Activated naive CD8-positive, alpha-beta T cell treated with anti-CD3 and anti-CD28 coated beads, Interleukin-2, amount 10 ng/mL, durations not matched to agents 7 days and 5 days (primary cell): Measurements from ENCODE around the gene TAF5L. TPM values are rescaled to one million over a fixed set of nuclear protein-coding genes. Genes with fewer than 3 reads are reported as not detected.
"Not testable (repeated sequence)": the region's sequence is repeated elsewhere in the genome, so short reads cannot be mapped to it uniquely, and the experiment has no call there.

Experiments
- ATAC-seq: fragments of 150-1000 bp; cut with Tn5 transposase; one replicate; pipeline ENCODE4 v1.10.0; 2021; ENCODE audit warnings: low read depth, moderate library complexity
- POLR2A ChIA-PET: fragments of 350-600 bp; sonication (Branson Sonifier 250); formaldehyde crosslinking; loops from one replicate; lab custom pipeline; 2021; ENCODE audit warnings: antibody characterized with exemption; lab: Charles Lee
- DNase-seq: peaks from one replicate; pipeline ENCODE4 v3.0.0; 2021
- H3K27ac Mint-ChIP-seq: one replicate; pipeline ENCODE4 v1.8.0; 2022; ENCODE audit warnings: mild to moderate bottlenecking, mixed read lengths
- H3K27me3 Mint-ChIP-seq: one replicate; pipeline ENCODE4 v1.8.0; 2022; ENCODE audit warnings: mild to moderate bottlenecking, moderate library complexity, mixed read lengths
- H3K36me3 Mint-ChIP-seq: one replicate; pipeline ENCODE4 v1.8.0; 2021; ENCODE audit warnings: mild to moderate bottlenecking, mixed read lengths
- H3K4me1 Mint-ChIP-seq: one replicate; pipeline ENCODE4 v1.8.0; 2021; ENCODE audit warnings: mixed read lengths
- H3K4me3 Mint-ChIP-seq: one replicate; pipeline ENCODE4 v1.8.0; 2022; ENCODE audit warnings: mild to moderate bottlenecking, moderate library complexity, mixed read lengths
- H3K9me3 Mint-ChIP-seq: one replicate; pipeline ENCODE4 v1.8.0; 2021; ENCODE audit warnings: mixed read lengths
- total RNA-seq, 2 experiments: library from RNA; stranded (reverse); gene quantifications; one replicate each; pipeline ENCODE4 v1.2.3, GENCODE V29; 2021

Gene TAF5L
- total RNA-seq, 2 experiments from 2014 or later, result 23.4 to 24.6 TPM

DNA sequence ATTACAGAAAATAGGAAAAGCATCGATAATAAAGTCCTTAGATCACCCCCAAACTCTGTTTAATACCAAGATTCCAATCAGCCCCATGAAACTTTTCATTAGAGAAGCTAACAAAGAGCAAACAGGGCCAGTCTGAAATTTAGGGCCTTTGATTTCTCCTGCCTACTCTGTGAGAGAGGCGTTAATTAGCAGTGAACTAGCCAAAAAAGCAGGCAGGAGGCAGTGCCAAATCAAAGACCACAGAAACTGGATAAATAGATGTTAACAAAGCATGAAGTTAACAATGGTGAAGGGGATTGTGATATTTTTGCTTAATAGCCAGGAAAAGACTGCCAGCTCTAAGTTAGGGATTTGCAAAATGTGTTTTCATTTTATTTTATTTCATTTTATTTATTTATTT lies 11.2 kb downstream of the TAF5L start:
- Mint-ChIP-seq H3K27ac (no peak overlapping the region), H3K4me1 (peaks cover 7% of the 10 kb centered on the region), H3K27me3 (no peaks in the 10 kb centered on the region), H3K9me3 (no peaks in the 10 kb centered on the region), H3K36me3 (peaks cover 12% of the 10 kb centered on the region), H3K4me3 (no peak overlapping the region)
- ATAC-seq (no peak), DNase-seq (no peak)
- POLR2A ChIA-PET, result no interaction called here

- peaks cover 15% of the 10 kb centered on the region for H3K36me3 Mint-ChIP-seq
- ATAC-seq, result no peak
- no peak overlapping the region for H3K27ac Mint-ChIP-seq
These were observed 12.0 kb downstream of the TAF5L start for GRCh38 chr1:229613938-229614337.

DNA sequence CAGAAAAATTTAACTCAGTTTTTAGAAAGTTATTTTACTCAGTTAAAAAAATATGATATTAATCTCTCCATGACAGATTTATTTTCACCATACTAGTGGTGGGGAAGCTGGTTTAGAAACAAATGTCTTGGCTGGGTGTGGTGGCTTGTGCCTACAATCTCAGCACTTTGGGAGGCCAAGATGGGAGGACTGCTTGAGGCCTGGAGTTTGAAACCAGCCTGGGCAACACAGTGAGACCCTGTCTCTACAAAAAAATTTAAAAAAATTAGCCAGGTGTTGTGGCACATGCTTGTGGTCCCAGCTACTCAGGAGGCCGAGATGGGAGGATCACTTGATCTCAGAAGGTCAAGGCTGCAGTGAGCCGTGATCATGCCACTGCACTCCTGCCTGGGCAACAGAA lies 17.3 kb downstream of the TAF5L start:
- Mint-ChIP-seq H3K27ac (no peak overlapping the region), H3K9me3 (no peaks in the 10 kb centered on the region), H3K36me3 (peaks cover 24% of the 10 kb centered on the region), H3K27me3 (no peaks in the 10 kb centered on the region), H3K4me3 (no peak overlapping the region), H3K4me1 (peaks cover 3% of the 10 kb centered on the region)
- ATAC-seq, result no peak
- no peak for DNase-seq
- POLR2A ChIA-PET, result no interaction called here

More at GRCh38 chr1:229613938-229614337, 12.0 kb downstream of the TAF5L start:
- DNase-seq, result no peak
- Mint-ChIP-seq H3K9me3 (no peaks in the 10 kb centered on the region), H3K4me3 (no peak overlapping the region), H3K4me1 (peaks cover 5% of the 10 kb centered on the region), H3K27me3 (no peaks in the 10 kb centered on the region)
- POLR2A ChIA-PET, result no interaction called here

DNA sequence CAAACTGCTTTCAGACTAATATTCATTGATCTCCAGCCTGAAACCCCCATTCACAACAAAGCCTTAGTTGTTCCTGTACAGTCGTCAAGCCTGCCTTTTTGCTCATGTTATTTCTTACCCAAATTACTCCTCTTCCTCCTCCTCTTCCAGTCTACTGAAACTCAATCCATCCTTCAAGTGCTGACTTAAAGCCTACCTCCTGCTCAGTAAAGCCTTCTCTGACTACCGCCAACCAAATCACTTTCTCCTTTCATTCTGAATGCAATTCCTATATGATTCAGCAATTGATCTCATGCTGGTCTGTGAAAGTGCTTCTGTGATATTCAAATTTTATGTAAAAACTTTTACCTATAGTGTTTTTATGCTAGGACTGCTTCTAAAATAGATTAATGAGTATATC lies 18.6 kb downstream of the TAF5L start:
- POLR2A ChIA-PET, result no interaction called here
- Mint-ChIP-seq H3K4me3 (no peak overlapping the region), H3K27ac (no peak overlapping the region), H3K36me3 (peaks cover 26% of the 10 kb centered on the region), H3K9me3 (no peaks in the 10 kb centered on the region), H3K27me3 (no peaks in the 10 kb centered on the region), H3K4me1 (peaks cover 3% of the 10 kb centered on the region)
- DNase-seq (no peak), ATAC-seq (no peak)

GRCh38 chr1:229603371-229604005 lies 22.4 kb downstream of the TAF5L start:
- Mint-ChIP-seq H3K27ac (no peak overlapping the region), H3K4me3 (no peak overlapping the region), H3K36me3 (peaks cover 33% of the 10 kb centered on the region), H3K9me3 (no peaks in the 10 kb centered on the region), H3K27me3 (no peaks in the 10 kb centered on the region), H3K4me1 (peaks cover 4% of the 10 kb centered on the region)
- ATAC-seq, result no peak
- no peak for DNase-seq
- POLR2A ChIA-PET, result no interaction called here

GRCh38 chr1:229600229-229600628 lies 25.7 kb downstream of the TAF5L start:
- H3K36me3 Mint-ChIP-seq, result peaks cover 31% of the 10 kb centered on the region
- no peak for DNase-seq
- H3K9me3 Mint-ChIP-seq, result no peaks in the 10 kb centered on the region
- H3K4me3 Mint-ChIP-seq, result no peak overlapping the region
- H3K27ac Mint-ChIP-seq, result no peak overlapping the region
- ATAC-seq, result no peak
- no peaks in the 10 kb centered on the region for H3K27me3 Mint-ChIP-seq
- POLR2A ChIA-PET, result no interaction called here
- peaks cover 6% of the 10 kb centered on the region for H3K4me1 Mint-ChIP-seq

DNA sequence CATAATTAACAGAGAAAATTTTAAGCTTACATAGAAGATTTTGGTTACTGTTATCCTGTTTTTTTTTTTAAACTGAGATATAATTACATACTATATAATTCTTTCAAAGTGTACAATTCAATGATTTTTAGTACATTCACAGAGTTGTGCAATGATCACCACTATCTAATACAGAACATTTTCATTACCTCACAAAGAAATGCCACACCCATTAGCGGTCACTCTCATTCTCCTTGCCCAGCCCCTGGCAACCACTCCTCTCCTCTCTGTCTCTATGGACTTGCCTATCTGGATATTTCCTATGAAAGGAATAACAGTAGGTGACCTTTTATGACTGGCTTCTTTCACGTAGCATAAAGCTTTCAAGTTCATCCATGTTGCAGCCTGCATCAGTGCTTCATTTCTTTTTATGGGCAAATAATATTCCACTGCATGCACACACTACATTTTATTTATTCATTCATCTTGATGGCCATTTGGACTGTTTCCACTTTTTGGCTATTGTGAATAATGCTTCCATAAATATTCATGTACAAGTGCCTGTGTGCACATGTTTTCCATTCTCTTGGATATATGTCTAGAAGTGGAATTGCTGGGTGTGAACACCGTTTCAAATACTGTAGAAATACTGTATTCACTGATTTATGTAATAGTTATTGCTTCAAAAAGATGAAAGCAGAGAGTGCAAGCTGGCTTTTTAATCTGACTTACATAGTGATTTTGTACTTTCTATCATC lies 26.5 kb downstream of the TAF5L start:
- Mint-ChIP-seq H3K27me3 (no peaks in the 10 kb centered on the region), H3K4me1 (peaks cover 6% of the 10 kb centered on the region), H3K27ac (no peak overlapping the region), H3K36me3 (peaks cover 30% of the 10 kb centered on the region), H3K9me3 (no peaks in the 10 kb centered on the region), H3K4me3 (no peak overlapping the region)
- ATAC-seq (no peak), DNase-seq (no peak)
- POLR2A ChIA-PET, result no interaction called here

DNA sequence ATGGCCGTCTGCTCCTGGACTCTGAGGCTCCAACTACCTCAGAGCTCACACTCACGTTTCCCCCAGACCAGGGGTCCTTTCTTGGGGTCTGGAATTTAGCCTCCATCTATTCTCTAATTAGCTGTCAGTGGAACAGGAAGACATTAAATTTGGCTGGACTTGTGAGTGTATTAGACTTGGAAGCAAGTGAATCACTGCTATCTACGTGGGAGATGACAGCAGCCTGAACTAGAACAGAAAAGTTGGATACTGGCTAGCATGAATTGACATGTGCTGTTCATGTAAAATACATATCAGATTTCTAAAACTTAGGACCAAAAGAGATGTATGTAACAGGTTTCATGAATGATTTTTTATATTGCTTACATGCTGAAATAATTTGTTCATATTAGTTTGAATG lies 28.0 kb downstream of the TAF5L start:
- Mint-ChIP-seq H3K4me3 (no peak overlapping the region), H3K4me1 (peaks cover 6% of the 10 kb centered on the region), H3K9me3 (no peaks in the 10 kb centered on the region), H3K27ac (no peak overlapping the region), H3K36me3 (peaks cover 30% of the 10 kb centered on the region), H3K27me3 (no peaks in the 10 kb centered on the region)
- DNase-seq, result no peak
- ATAC-seq, result no peak
- POLR2A ChIA-PET, result no interaction called here

DNA sequence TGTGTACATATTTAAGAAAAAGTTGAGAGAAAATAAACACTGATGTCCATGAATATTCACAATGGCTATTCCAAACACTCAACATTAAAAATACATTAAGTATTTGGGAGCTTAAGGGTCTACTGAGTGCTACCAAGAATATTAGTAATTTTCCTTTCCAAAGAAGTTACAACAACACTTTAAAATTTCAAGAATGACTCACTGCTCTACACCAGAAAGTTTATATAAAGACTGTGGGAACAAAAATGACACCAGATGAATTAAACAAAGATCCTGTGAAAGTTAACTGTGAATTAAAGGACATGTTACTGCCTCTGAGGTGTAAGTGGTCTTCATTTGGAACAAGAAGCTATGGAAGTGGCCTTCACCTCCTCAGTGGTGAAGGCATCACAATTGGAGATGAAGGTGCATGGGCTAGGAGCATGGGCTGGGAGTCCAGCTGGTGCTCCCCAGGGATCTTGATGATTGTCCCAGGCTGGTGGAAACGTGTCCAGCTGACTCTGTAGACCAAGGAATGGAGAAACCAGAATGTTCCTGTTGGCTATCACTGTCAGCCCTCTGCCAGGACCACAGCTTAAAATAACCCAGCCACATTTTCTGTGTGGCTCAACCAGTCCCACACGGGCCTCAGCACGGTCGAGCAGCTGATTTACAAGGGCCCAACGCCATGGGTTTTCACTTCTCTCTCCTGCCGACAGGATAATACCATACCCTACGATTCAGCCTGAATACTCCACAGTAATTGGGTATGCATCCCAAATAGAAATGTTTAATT lies 28.8 kb downstream of the TAF5L start:
- Mint-ChIP-seq H3K9me3 (no peaks in the 10 kb centered on the region), H3K27me3 (no peaks in the 10 kb centered on the region), H3K36me3 (peaks cover 29% of the 10 kb centered on the region), H3K4me3 (no peak overlapping the region), H3K27ac (no peak overlapping the region), H3K4me1 (peaks cover 6% of the 10 kb centered on the region)
- no peak for DNase-seq
- POLR2A ChIA-PET, result no interaction called here
- ATAC-seq, result no peak

DNA sequence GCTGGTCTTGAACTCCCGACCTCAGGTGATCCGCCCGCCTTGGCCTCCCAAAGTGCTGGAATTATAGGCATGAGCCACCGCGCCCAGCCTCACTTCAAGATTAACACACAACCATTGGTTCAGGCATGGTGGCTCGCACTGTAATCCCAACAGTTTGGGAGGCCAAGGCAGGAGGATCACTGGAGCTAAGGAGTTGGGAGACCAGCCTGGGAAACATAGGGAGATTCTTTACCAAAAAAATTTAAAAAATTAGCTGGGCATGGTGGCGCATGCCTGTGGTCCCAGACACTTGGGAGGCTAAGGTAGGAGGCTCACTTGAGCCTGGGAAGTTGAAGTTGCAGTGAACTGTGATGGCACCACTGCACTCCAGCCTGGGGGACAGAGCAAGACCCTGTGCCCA lies 30.0 kb downstream of the TAF5L start:
- ATAC-seq, H3K4me1 Mint-ChIP-seq, POLR2A ChIA-PET, DNase-seq, H3K9me3 Mint-ChIP-seq, H3K27ac Mint-ChIP-seq, H3K4me3 Mint-ChIP-seq, H3K27me3 Mint-ChIP-seq: not testable (repeated sequence)
- H3K36me3 Mint-ChIP-seq, result peaks cover 18% of the 10 kb centered on the region

GRCh38 chr1:229594227-229595008 lies 31.5 kb downstream of the TAF5L start:
- POLR2A ChIA-PET, result no interaction called here
- H3K9me3 Mint-ChIP-seq, result no peaks in the 10 kb centered on the region
- no peak for ATAC-seq
- H3K4me3 Mint-ChIP-seq, result no peak overlapping the region
- peaks cover 3% of the 10 kb centered on the region for H3K4me1 Mint-ChIP-seq
- H3K27ac Mint-ChIP-seq, result no peak overlapping the region
- peaks cover 13% of the 10 kb centered on the region for H3K36me3 Mint-ChIP-seq
- no peaks in the 10 kb centered on the region for H3K27me3 Mint-ChIP-seq
- DNase-seq, result no peak

GRCh38 chr1:229593800-229594199 lies 32.1 kb downstream of the TAF5L start:
- ATAC-seq (no peak), DNase-seq (no peak)
- Mint-ChIP-seq H3K4me3 (no peak overlapping the region), H3K9me3 (no peaks in the 10 kb centered on the region), H3K27ac (no peak overlapping the region), H3K36me3 (peaks cover 9% of the 10 kb centered on the region), H3K27me3 (no peaks in the 10 kb centered on the region), H3K4me1 (peaks cover 3% of the 10 kb centered on the region)
- POLR2A ChIA-PET, result no interaction called here

- H3K36me3 Mint-ChIP-seq, result peaks cover 3% of the 10 kb centered on the region
- ATAC-seq, result no peak
- no peak overlapping the region for H3K4me3 Mint-ChIP-seq
- no peak overlapping the region for H3K27ac Mint-ChIP-seq
- DNase-seq, result no peak
- POLR2A ChIA-PET, result no interaction called here
- H3K9me3 Mint-ChIP-seq, result no peaks in the 10 kb centered on the region
- H3K27me3 Mint-ChIP-seq, result no peaks in the 10 kb centered on the region
- no peaks in the 10 kb centered on the region for H3K4me1 Mint-ChIP-seq
These were observed 35.8 kb downstream of the TAF5L start for GRCh38 chr1:229590119-229590518.
